ENCODE measurements around the gene WDFY2.

Gene WDFY2

DNA sequence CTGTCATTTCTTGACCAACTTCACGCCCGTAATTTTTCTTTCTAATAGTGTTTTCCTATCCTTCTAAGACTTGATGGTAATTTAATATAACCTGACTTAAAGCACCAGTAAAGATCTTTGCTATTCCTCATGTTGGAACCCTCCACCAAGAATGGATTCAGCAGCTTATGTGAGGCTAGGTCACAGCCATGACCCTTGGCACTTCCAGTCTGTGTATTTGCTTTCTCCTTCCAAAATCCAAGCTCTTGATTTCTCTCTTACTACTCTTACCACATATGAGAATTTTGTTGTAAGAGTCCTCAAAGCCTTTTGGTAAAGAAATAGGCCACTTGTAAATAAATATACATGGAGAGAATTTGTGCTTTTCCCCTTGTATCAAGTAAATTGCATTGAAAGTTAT lies 158.3 kb downstream of the WDFY2 start:
- DNase-seq: no peak

DNA sequence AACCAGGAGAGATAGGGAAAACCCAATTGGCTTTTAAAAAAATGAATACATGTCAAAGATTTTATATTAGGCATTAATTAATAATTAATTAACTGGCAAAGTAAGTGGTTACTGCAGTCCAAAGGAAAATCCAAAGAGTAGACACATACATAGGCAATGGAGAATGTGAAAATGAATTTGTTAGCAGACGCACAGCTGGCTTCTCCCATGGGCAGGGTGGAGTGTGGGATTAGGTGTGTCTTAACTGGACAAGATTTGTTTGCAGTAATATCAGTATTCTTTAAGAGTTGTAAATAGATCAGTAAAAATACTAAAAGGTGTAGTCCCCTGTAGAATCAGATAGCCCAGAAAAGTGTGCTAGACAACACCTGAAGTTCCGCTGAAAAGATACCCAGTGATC lies 161.0 kb downstream of the WDFY2 start:
- DNase-seq: no peak

DNA sequence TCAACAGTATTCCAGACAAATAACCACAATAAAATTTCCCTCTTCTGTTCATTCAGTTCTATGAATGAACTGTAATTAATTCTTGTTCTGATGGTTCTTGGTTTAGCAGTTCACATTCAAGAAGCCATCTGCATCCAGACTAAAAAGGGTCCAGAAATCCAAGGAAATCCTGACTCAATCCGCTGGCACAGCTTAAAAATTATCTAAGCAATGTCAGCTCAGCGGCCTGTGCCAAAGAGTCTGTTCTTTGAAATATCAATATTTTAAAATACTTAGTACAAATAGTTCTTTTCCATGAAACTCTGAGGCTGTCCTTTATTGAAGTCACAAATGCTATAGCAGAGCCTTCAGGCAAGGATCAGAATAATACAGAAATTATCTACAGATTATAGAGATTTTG lies 162.5 kb downstream of the WDFY2 start:
- DNase-seq: no peak

DNA sequence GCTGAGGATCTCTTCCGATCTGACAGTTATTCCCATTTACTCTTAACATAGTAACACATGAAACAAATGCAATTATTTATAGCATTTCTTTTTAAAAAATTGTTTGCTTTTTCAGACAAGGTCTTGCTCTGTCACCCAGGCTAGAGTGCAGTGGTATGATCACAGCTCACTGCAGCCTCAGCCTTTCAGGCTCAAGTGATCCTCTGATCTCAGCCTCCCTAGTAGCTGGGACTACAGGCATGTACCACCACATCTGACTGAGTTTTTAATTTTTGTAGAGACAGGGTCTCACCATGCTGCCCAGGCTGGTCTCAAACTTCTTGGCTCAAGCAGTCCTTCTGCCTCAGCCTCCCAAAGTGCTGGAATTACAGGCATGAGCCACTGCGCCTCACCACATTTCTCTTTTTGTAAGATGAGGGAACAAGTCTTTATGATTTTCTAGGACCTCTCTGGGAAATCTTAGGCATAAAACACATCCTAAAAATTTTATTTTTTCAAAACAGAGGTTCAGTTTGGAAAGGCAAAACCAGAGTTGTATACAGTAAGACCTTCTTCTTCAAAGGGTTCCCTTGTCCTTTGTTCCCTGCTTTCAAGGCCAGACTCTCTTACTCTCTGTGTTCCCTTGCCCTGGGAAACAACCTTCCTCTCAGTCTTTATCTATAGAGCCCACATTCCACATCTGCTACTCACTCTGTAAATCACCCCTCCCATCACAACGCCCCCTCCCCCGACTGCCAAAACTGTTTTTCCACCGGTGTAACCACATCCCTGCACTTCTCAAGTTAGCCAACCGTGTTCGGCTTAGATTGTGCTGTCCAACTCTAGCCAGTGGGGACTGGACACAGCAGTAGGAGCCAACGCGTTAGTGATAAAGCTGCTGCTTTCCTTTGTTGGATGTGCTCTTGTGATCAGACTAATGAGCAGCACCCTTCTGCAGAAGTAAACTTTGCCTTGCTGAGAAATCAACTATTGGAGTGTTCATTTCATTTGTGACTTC lies 163.5 kb downstream of the WDFY2 start:
- DNase-seq: no peak

DNA sequence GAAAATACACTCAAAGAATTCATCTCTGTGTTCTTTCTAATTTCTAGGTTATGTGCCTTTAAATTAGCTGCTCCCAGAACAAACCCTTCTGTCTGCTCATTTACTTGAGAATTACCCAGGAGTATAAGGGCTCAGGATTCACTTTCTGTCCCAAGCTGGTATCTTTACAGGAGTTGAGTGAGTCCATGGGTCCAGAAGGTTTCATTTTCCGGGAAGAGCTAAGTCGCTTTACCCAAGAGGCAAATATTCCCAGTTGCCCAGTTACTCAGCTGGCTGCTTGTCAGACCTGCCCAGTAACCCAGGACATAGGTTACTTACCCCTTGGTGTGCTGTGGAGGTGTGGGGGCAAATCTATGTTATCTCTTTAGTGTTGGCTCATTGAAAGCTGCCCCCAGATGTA lies 172.4 kb downstream of the WDFY2 start:
- DNase-seq: no peak

DNA sequence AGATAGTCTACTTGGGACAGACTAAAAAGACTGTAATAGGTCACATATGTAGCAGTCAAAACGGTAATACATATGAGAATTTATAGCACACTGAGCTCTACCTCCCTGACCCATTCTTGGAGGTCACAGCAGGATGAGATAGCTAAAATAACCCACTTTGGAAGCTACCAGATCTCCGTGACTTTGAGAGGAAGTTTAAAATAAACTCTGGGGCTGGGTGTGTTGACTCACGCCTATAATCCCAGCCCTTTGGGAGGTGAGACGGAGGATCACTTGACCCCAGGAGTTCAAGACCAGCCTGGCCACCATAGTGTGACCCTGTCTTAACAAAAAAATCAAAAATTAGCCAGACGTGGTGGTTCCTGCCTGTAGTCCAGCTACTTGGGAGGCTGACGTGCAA lies 174.4 kb downstream of the WDFY2 start:
- no peak for DNase-seq

DNA sequence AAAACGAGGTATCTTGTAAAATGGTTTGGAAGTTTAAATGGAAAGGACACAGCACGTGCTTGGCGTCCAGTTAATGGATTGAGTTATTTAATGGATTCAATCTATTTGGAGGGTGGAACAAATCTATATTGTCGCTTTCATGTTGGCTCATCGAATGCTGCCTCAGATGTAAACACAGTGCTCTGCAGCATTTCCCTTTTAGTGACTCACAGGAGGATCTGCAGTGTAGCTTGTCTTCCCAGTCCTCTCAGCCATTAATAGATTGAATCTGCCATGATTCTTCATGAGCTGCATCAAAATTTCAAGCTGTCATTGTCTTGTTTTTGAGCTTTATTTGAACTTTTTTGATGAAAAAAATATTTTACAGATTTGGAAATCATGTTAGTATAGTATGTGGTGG lies 175.0 kb downstream of the WDFY2 start:
- no peak for DNase-seq

DNA sequence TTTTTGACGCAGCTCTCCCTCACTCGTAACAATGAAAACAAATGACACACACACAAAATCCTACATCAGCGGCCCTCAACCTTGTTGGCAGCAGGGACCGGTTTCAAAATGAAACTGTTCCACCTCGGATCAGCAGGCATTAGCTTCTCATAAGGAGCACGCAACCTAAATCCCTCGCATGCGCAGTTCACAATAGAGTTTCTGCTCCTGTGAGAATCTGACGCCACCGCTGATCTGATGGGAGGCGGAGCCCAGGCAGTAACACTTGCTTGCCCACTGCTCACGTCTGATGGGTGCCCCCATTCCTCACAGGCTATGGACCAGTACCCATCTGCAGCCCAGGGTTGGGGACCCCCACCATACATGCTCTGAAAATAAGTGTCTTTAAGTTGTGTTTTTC lies 176.3 kb downstream of the WDFY2 start:
- no peak for DNase-seq

DNA sequence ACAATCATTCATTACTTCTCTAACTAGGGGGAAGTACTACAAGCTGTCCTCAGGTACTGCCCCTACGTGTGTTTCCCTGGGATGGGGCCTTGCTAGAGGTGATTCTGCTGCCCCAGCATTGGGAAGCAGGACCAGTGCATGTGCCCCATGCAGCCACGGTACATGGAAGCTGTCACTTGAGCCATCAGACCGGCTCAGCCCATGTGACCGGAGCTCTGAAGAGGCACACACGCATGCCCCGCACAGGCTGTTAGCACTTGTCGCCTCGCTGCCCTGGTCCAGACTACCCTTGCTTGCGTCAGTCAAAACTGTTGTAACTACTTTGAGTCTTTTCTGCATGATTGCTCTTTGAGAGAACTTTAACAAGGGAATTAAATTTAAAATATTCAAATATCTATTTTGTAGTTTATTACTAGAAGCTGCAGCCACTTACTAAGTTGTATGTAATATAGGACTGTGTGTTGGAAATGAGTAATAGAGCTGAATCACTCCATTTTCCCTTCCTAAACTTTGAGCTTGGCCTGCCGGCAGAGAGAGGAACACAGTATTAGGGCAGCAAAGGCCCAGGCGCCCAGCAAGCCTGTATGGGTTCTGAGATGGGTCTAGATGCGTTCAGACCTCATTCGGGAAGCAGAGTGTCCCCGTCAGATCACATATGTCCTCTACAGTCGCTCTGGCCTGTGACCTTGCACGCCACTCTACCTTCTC lies 177.5 kb downstream of the WDFY2 start:
- no peak for DNase-seq

DNA sequence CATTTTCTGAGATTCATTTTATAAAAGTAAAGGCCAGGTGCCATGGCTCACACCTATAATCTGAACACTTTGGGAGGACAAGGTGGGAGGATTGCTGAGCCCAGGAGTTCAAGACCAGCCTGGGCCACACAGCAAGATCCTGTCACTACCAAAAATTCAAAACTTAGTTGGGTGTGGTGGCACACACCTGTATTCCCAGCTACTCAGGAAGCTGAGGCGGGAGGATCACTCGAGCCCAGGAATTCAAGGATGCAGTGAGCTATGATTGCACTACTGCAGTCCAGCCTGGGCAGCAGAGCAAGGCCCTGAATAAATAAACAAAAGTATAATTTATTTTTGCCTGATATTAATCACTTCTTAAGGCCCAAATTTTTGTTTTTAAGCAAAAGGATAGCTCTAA lies 179.2 kb downstream of the WDFY2 start:
- no peak for DNase-seq

DNA sequence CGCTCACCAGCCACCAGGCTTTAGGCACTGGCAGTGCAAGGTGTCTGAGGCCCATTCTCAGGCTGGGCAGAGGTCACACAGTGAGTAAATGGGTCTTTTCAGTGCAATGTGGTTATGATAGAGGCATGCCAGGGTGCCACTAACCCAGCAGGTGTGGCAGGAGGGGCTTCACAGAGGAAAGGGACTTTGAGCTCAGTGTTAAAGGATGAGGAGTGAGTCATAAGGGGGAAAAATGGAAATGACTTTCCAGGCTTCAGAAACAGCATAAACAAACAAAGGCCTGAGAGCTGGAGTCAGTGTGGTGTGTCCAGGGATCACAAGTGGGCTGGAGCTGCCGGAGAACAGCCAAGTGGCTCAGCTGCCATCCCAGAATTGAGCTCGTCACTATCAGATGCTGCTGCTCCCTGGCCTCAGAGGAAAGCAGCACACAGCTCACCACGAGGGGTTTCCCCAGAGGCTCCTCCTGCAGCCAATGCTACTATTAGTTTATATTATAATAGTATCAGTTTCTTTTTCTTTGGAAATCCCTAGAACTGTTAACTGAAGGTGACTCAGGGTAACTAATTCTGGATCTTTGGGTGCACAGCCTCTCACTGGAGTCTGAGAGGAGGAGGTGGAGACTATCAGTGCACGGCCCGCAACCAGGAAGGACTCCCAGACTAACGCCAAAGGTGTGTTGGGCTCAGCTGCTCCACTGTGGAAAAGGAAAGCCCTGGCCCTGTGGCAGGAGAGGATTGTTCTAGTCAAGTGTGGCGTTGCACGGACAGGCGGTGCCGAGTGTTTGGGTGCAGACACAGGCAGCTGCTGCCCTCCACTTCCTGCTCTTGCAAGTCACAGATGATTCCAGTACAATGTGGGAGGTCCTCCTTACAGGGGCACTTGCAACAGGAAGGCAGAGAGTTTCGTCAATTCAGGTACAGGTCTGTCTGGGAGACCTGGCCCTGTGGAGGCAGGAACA lies 180.2 kb downstream of the WDFY2 start:
- DNase-seq: peak in 1 of 2 donors; percentile 1

DNA sequence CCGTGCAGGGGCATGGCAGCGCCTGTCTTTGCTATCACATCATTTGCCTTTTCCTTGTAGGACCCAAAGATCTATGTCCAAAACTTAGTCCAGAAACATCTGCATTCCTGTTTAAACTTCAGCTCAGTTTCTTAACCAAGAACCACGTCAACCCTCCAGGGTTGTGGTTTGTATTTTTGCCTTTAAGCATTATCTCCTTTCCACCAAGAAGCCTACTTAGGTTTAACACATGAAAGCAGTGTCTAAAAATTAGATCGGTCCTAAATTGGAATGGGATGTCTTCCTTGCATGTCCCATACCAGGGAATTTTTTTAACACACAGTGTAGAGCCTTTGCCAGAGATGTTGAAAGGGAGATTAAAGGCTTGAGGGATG lies 180.9 kb downstream of the WDFY2 start:
- no peak for DNase-seq

DNA sequence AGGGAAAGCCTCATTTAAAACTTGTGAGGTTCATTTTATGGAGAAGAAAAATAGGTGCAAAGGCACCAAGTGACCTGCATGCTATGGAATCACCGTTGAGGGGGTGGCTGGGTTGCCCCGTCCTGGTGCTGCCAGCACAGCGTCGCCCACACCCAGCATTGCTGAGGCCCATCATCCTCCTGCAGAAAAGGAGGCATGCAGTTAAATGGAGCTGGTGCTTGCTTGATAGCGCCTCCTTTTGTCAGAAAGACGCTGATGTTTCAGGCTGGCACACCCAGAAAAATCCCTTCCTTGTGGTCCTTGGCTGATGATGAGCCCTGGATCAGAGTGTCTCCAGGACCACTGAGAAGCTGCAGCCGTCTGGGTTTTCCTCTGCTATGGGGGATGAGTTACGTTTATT lies 182.8 kb downstream of the WDFY2 start:
- peak in 1 of 2 donors; percentile 13 for DNase-seq

DNA sequence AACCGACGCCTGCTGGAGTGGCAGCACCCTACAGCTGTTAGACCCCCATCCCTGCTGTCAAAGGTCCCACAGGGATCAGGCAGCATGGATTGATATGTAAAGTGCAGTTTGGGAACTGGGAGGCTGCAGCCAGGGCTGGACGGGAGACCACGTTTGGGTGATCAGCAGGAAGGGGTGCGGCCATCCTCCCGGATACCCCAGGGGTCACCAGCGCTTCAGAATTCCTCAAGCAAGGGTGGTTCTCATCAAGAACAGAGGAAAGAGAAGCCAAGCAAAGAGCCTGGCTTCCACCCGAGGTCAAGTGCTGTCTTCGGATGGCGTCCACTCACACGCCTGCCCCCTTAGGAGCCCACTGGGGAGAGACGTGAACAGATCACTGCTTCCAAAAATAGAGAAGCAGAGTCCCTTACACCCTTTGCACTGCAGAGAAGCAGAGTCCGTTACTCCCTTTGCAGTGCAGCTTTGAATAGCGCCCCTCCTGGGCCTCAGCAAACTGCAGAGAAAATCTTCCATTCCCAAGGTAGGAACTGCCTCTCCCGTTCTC lies 184.2 kb downstream of the WDFY2 start:
- no peak for DNase-seq

DNA sequence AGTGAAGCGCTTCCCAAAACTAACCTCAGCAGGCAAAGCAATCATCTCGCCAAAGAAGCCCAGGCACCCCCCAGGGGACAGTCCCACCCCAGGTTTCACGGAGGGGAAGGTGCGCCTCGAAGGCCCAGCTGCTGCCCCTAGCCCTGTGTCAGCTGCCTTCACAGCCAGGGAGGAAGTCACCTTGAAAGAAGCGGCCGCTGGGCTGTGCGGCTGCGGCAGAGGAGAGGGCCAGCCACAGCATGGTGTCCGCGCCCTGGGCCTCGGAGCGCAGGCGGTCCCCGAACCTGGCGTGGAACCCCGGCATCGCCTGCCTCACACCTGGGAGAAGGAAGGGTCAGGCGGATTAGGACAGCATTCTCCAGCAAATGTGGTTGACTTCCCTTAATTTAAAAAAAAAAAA lies 184.7 kb downstream of the WDFY2 start:
- no peak for DNase-seq

DNA sequence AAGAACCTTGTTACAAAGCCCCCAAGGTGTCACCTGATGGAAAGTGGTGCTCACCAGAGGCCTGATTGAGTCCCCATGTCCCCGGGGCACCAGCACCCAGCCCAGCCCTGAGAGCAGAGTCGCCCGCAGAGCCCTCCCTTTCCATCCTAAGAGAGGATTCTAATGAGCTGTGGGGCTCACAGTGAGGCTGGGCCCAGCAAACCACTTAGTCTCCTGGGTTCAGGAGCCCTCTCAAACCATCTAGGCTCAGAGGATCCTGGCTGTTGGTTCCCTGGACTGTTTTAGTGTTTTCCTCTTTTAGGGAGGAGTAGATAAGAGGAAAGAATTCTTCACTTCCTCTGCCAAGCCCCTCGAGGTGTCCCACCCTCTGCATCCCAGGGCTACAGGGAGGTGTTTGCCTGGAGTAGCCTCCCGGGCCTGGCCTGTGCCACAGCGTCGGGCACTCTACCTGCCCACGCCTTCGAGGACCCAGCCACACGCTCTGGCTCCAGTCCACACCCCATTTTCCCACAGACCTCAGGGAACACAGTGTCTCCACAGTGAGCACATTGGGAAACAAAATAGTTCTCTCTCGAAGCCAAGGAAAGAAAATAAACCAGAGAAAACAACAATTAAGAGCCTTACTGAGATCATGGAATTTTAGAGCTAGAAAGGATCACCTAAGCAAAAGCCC lies 185.3 kb downstream of the WDFY2 start:
- DNase-seq: no peak

DNA sequence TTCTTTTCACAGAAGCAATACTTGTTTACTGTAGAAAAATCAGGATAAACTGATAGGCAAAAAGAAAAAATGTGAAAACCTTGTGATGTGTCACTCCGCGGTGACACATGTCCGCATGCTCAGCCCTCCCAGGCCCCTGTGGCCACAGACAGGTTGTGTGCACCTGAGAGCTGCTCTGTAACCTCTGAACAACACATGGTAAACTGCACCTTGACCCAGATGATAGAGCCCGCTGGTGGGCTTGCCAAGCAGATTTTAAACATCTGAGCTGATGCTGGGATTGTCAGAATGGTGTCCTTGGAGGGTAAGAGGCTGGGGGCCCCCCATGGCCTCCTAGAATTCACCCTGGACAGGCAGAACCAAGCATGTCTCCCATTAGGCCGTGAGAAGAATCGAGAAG lies 185.9 kb downstream of the WDFY2 start:
- DNase-seq: no peak

DNA sequence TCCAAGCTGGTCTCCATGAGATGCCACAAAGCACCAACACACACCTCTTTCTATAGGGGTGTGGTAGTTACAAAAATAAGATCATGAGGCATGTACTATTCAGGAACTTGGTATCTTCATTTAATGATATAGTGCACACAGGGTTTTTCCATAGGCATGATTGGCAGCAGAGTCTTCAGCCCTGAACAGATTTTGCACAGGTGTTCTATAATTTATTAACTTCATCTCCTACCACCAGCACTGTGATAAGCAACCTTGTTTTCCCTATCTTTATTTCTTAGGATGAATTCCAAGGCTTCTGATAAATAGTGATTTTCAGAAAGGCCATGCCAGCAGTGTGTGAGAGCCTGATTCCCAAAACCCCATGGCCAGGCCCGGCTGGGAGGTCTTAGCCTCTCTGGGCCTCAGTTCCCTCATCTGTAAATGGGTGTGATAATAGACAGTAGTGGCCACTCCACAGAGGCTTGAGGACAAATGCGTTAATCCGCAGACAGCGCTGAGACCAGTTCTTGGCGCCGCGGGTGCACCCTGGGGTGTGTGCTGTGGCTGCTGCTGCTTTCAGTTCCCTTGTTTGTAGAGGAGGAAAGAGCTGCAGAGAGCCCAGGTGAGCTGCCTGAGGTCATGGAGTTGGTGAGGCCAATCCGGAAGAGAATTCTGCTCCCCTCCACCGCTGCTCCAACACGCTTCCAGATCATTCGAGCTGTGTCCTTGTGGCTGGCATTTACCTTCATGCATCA lies 186.6 kb downstream of the WDFY2 start:
- DNase-seq: no peak

DNA sequence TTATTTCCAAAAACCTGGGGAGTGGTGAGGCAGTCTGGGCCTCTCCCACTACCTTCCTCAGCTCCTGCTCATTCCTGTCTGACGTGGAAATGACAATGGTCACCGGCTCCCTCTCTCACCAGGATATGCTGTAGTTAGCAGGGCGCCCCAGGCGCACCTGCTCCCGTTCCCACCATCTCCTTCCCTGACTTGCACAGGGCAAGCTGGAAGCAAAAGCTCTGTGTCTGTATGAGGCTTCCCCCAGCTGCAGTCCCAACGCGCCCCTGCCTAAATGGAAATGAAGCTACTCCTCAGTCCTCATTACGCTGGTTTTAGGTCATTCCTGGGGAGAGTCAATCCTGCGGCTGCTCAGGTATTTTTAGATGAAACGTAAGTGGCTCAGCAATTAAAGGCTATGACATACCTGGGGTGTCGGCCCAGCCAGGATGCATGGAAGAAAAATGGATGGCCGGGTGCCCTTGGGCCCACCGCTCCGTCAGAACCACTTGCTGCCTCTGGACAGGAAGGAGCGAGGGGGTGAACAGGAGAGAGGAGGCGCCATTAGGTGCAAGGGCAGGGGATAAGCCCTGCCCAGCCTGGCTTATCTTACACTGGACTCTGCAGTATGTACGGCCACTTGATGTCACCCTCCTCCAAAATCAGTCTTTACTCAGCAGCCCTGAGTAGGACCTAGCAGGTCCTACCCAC lies 187.3 kb downstream of the WDFY2 start:
- no peak for DNase-seq

DNA sequence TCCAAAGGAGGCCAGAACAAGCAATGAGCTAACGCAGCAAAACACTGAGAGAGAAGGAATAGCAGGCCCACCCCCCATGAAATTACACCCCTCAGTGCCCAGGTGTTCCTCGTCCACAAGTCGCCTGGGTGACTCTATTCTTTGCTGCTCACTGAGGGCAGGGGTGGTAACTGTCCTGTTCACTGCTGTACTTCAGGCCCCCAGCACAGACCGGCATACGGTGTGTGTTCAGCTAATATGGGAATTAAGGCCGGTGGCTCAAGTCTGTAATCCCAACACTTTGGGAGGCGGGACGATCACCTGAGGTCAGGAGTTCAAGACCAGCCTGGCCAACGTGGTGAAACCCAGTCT lies 187.8 kb downstream of the WDFY2 start:
- no peak for DNase-seq

DNA sequence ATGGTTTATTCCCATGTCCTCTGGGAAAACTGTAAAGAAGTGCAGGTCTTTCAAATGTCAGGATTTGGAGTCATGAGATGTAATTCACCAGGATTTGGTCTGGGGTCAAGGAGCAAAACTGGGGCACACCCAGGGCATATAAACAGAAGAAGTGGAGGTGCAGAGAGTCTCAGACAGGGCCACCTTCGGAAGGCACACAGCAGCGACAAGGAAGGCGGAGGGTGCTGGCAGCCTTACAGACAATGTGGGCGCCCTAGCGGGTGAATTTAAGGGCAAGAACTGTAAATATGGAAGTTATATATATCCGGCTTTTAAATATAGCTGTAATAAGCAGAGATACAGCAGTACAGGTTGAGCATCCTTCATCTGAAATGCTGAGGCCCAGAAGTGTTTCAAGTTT lies 188.5 kb downstream of the WDFY2 start:
- DNase-seq: no peak

Measured in inflammatory macrophage (primary cell).